Activated naive CD4-positive, alpha-beta T cell treated with Interleukin-2 at 50 U/mL for 16 hours (primary cell): ENCODE data around the gene CFAP100.

Experiments
- DNase-seq: peaks from one replicate; pipeline ENCODE4 v3.0.0-alpha.2; 2020

Gene CFAP100

GRCh38 chr3:126394179-126394976 lies at the start of gene CFAP100:
Gene CFAP100 (plus strand): TSS chr3:126394909. CDS start chr3:126396001, 1,092 bp downstream.
- no peak for DNase-seq

DNA sequence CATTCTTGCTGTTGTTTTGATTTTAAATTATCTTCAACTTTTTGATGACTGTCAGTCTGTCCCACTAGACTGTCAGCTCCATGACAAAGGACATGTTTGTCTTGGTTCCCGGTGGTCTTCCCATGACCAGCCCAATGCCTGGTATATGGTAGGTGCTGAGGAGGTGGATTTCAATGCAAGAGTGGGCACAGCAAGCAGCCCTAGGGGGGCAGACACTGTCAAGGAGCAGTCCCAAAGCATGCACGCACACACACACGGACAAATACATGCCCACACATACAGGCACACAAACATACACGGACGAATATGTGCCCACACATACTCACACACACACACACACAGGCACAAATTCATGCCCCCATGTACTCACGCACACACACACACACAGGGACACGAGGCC lies 49.5 kb upstream of the CFAP100 start:
- DNase-seq: no peak

DNA sequence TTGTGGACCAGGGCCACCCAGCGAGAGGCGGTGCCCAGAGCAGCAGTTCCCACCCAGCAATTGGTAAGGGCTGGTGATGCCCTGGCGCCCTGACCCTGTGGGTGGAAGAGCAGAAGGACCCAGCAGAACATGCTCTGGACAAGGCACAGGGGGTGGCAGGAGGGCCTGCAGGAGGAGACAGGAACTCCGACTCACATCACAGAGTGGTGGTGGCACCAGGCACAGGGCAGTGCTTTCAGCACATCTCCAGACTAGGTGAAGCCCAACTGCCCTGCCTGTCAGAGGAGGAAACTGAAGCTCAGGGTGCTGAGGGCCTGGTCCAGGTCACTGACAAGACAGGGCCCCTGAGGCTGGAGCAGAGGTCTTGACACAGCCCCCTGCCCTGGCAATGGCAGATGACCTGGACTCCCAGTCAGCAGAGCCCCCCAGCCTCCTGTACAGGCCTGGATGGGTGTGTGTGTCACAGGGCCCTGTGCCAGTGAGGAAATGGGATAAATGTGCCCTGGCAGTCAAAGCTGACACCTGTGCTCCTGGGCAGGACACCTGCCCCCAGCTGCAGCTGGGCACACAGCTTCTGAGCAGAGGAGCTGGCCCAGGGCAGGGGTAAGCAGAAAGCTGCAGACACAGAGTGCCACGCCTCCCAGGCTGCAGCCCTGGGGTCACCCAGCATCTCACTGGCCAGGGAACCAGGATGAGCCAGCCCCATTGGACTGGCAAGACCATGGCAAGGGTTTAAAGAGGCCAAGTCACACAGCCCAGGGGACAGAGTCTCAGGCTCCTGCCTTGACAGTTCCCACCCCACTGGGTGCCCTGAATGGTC lies 48.9 kb upstream of the CFAP100 start:
- no peak for DNase-seq

DNA sequence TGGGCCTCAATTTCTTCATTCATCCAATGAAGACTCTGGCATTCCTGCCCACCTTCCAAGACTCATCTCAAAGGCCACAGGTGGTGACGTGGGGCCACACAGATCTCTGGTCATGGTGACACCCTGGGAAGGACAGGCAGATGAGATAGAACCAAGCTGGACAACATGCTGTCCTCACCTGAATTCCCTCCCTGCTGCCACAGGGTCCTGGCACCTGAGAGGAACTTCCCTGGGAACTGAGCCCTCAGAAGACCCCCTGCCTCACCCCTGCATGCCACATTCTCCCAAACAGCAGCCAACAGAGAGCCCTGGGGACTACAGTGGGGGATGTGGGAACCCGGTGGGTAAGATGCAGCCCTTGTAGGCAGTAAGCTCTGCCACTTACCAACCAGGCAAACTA lies 48.2 kb upstream of the CFAP100 start:
- DNase-seq: no peak

- no peak for DNase-seq
These were observed 47.1 kb upstream of the CFAP100 start for GRCh38 chr3:126347543-126348161.

GRCh38 chr3:126348308-126348920 lies 46.3 kb upstream of the CFAP100 start:
- DNase-seq: no peak

DNA sequence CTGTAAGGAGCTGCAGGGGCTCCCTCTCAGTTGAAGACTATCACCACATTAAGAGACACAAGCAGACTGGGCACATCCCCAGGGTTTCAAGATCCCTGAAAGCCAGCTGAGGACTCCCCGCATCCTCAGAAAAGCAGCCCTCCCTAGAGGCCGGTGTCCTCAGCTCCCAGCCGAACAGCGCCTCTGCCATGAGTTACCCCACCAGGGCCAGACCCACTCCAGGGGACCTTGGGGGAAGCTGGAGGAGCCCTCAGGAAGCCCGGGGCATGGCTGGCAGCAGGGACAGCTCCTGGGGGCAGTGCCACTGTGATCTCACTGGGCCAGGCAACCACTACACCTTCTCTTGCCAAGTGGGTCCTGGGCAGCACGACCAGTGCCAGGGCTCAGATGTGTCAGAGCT lies 45.6 kb upstream of the CFAP100 start:
- DNase-seq: no peak

- DNase-seq: no peak
These were observed 44.9 kb upstream of the CFAP100 start for GRCh38 chr3:126349611-126350501.

GRCh38 chr3:126350502-126351085 lies 44.1 kb upstream of the CFAP100 start:
- no peak for DNase-seq

DNA sequence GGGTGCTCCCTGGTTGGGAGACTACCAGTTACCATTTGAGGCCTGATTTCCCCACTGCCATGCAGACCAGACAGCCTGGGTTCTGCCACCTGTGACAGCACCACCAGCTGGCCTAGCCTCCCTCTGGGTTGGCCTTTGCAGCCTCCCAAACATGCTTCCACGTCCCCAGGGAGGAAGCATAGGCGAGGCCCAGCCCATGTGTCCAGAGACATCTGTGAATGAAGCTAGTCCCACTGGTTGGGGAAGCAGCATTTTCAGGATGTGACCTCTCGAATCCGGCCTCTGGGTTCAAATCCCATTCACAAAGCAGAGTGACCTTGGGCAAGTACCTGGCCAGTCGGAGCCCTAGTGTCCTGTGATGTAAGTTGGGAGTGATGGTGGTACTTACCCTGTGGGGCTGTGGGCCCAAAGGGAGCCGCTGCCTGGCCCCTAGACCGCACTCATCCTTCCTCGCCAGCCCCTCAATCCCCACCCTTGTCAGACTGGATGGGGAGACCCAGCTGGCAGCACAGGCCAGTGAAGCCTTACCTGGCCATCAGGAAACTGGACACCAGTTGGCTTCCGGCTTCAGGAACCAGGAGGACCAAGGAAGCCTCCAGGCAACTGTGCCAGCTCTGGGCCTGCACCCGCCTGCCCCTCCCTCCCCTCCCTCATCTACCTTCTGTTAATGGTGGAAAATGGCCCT lies 43.5 kb upstream of the CFAP100 start:
- no peak for DNase-seq

DNA sequence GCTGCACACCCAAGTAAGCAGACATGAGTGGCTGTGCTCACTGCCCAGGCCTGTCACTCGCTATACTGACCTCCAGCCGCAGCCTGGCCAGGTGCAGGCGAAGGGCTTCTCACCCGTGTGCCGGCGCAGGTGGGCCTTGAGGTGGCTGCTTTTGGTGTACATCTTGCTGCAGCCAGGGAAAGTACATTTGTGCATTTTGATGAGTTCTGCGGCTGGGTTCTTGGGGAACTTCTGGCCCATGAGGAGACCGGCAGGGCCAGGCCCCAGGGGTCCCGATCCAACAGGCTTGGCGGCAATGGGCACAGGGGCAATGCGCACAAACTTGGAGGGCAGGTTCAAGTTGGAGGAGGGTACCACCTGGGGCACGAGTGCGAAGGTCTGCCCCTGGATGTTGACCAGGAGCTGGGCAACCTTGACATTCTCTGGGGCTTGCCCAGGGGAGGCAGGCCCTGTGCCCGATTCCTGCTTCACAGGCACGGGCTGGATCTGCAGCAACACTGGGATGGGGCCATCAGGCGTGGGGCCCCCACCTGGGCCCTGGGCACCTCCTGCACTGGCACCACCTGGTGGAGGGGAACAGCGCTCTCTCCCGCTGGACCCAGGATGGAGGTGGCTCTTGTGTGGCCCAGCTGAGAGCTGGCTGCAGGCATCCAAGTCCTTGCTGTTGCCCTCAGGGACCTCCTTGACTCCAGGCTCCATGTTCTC lies 42.8 kb upstream of the CFAP100 start:
- DNase-seq: no peak

DNA sequence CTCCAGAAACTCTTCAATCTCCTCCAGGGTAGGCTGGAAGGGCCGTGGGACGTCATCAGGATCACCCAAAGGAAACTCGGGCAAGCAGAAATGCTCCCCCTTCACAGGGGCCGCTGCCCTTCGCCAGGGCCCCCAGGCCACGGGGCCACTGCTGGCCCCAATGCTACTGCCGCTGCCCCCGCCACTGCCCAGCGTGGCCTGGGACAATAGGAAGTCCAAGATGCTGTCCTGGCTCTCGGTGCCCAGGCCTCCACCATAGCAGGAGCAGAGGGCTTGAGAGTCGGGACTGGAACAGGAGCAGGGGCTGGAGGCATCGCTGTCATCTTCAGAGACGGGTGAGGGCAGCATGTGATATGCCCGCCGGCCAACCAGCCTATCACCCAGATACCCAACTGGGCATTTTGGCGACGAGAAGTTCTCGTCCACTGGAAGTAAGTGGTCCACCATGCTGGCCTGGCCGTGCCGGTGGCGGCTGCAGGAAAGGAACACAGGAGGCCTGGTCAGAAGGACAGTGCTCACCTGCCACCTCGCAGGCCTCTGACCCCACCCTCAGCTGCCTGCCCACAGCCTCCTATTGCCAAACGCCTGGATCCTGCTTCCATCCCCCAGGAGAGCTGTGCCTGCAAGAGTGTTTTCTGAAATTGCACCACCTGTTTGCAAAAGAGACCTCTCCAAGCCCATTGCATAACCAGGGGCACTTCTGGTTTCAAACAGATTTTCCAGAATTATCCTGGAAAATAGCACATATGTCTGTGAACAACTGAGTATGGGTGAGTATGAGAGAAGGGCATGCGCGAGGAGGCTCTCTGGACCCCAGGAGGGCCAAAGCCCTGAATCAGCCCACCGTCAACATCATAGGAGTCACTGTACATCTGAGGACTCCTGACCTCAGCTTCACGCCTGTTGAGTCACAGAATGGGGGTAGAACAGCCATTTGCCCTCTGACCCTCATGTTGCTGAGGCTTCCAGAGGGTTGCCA lies 41.9 kb upstream of the CFAP100 start:
- no peak for DNase-seq

DNA sequence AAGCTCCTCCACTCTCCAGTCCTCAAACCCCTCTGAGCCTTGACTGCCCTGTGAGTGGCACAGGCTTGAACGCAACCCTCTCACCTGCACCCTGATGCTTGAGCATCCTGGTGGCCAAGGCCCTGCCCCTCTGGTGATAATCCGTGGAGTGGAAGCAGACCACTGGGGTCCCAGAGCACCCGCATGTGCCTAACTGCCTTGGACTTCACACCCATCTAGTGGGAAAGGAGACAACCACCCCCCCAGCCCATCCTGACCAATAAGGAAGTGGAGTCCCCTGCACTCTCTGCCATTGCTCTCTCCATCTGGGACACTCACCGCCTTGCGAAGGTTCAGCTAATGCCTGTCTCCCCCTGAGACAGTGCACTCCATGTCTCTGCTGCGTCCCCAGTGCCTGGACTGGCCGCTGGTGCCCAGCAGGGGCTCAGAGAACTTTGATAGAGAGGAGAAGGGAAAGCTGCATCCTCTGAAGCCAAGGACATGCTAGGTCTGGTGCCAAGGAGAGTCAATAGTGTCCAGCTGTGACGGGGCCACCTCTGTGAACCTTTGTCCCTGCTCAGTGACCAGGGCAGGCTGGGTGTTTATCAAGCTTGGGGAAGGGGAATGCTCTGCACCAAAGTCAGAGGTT lies 40.9 kb upstream of the CFAP100 start:
- no peak for DNase-seq

GRCh38 chr3:126354776-126355175 lies 39.9 kb upstream of the CFAP100 start:
- DNase-seq: no peak

DNA sequence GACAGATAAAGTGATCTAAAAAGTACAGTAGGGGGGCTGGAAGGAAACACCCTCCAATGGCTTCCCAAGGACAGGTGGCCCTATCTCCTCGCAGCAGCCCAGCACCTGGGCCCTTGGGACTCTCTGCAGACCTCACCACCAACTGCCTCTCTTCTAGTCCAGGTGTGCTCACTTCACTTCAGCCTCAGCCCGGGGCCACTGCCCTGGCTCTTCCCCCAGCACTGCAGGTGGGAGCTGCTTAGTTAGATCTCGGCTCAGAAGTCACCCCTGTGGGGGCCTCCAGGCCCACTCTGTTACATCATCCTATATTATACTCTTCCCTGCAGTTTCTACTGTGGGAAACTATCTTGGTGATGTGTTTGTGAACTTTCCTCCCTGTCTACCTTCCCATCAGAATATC lies 39.5 kb upstream of the CFAP100 start:
- DNase-seq: no peak

- DNase-seq: no peak
These were observed 38.8 kb upstream of the CFAP100 start for GRCh38 chr3:126355777-126356372.

DNA sequence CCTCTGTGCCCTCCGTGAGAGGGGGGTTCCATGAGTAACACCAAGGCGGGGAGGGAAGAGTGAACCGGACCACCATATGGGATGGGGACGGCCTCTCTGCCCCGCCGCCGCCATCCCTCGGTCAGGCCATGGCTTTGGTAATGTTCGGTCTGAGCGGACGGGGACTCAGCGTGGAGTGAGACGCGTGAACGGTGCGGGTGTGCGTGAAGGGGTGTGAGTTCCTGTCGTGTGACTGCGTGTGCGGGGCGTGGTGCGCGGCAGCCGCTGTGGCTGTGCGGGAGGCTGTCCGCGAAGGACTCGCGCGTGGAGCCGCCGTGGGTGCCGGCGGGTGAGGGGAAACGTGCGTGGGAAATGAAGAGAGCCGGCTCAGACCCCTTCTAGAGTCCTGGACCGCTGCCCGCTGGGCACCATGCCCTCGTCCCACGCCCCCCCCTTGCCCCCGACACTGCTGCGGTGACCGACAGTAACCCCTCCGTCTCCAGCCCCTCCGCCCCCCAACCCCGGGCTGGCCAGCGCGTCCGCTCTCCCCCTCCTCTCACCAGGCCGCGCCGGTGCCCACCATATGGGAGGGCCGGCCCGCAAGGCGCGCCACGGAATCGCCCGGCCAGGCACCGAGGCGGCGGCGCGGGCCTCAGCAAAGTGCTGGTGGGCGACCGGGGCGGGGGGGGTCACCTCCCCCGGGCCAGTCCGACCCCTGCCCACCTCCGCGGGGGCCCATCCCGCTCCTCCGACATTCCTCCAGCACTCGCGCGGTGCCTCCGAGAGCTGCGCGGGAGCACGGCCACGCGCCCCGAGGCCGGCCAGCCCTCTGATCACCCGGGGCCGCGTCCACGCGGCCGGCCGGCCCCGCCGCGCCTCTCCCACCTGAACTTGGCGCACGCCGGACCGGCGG lies 38.1 kb upstream of the CFAP100 start:
- DNase-seq: no peak
